ENCODE data around the gene MEIOC.

- TF ChIP-seq CTCF (conservative IDR thresholded peaks at IDR 0.05; ENCODE audit: low read depth, low read length) = no peak
- no peak for TF ChIP-seq EZH2phosphoT487 (IDR thresholded peaks at IDR 0.05; ENCODE audit: borderline replicate concordance, low read length)
- no peak for TF ChIP-seq EZH2 (IDR thresholded peaks at IDR 0.05; ENCODE audit: low read length, unreplicated experiment)
Measured at GRCh38 chr17:44719444-44719843, 63.2 kb downstream of the MEIOC start.

Data from PC-3 (cell line).